GM18873 (cell line): ENCODE measurements around the gene ZNRD2.
A peak's percentile ranks its signal among the peaks of the same experiment; 100 is the strongest.

ENCODE experiments used
- ATAC-seq: cut with Tn5 transposase; IDR thresholded peaks from one replicate; pipeline ENCODE4 v1.9.1; 2021; ENCODE audit warnings: mild to moderate bottlenecking, moderate library complexity, moderate number of reproducible peaks; ENCODE audit not compliant: unreplicated experiment, low FRiP score

ZNRD2 gene

DNA sequence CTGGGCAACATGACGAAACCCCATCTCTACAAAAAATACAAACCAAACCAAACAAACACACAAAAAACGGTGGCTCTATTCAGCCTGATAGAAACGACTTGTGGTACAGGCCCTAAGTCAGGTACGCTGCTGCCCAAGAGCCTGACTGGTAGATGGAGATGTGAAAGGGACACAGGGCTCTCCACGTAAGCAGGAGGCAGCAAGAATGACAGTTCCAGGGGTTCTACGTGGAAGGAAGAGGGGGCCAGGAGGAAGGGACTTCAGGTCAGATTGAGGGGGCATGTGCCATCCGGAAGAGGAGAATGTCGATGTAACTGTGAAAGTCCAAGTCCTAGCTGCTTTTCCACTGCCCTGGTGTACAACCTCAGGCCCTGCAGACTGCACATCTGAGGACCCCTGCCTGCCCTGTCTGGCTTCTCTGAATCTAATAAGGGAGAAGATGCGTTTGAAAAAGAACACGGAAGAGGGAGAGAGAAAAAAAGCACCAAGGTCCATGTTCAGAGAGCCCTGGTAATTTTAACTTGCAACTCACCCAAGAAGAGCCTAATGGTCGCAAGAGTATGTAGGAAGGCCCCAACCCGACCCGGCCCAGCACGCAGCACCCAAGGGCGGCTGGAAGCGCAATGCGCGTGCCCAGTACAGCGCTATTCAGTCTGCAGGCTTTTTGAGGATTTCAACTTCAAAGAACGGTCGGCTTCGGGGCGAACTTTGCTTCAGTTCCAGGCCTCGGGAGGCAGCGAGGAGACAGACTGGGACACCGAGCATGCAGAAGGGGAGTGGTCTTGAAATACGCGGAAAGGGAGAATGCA, 909 bp upstream of the ZNRD2 start:
- no peak for ATAC-seq

DNA sequence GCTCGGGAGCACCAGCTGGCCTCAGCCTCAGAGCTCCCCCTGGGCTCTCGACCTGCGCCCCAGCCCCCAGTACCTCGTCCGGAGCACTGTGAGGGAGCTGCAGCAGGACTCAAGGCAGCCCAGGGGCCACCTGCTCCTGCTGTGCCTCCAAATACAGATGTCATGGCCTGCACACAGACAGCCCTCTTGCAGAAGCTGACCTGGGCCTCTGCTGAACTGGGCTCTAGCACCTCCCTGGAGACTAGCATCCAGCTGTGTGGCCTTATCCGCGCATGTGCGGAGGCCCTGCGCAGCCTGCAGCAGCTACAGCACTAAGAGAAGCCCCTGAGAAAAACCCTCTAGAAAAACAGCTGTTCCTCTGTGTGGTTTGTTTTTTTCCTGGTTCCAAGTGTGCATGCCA, 1.1 kb downstream of the ZNRD2 start:
- no peak for ATAC-seq

DNA sequence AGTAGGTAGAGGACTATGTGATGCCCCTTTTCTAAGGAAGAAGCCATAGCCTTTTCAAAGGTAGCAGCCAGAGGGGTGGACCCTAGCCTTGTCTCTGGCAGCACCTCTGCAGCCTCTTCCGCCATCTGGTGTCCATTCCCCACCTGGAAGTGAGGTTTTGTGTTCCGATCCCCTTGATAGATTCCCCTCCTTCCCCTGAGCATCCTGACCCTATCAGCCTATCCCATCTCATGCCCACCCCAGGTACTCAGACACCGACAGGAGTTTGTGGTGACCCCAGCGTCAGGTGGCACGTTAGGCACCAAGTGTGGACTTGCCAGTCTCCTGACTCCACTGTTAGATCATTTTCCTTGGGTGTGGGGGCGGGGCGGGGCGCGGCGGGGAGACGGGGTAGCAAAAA, 1.7 kb downstream of the ZNRD2 start:
- ATAC-seq, result no peak

DNA sequence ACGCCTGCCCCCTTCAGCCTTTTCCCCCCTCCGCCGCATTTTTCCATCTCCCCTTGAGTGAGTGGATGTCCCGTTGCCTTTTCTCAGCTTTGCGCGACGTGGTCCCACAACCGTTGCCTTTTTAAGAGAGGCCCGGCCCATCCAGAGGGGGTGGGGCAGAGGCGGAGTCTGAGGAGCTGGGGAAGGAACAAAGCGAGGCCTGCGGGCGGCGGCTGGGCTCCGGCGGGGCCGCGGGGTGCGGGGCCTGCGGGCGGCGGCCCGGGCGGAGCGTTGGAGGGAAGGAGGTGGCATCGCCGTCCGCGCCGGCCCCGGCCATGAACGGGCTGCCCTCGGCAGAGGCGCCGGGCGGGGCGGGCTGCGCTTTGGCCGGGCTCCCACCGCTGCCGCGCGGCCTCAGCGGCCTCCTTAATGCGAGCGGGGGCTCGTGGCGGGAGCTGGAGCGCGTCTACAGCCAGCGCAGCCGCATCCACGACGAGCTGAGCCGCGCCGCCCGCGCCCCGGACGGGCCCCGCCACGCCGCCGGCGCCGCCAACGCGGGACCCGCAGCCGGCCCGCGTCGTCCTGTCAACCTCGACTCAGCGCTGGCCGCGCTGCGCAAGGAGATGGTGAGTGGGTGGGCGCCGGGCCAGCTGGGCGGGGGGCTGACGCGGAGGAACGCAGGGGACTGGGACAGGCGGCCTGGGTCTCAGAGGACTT, 2.2 kb downstream of the ZNRD2 start, which contains the start of gene FAM89B:
Gene FAM89B (plus strand): TSS at position 183 of the 696 bp plus-strand sequence. CDS start 132 bp downstream, at position 315.
- ATAC-seq, result no peak

DNA sequence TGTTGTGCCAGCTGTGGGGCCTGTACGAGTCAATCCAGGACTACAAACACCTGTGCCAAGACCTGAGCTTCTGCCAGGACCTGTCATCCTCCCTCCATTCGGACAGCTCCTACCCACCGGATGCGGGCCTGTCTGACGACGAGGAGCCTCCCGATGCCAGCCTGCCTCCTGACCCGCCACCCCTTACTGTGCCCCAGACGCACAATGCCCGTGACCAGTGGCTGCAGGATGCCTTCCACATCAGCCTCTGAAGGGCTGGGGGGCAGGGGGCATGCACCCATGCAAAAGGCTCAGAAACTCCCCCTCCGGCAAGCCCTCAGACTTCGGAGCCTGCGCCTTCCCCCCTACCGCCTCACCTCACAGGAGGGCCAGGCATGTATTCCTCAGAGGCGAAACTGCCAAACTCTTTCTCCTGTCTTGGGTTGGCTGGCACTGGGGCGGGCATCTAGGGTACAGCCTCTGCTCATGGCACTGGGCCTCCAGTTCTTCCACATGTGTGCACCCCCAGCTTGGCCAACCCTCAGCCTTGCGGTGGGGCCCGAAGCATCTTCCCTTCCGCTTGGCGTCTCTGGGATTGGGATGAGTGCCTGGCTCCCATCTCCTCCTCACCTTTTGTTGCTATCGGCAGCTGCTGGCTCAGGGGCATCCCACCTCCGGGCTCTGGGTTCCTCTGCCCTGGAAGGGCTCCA, 3.3 kb downstream of the ZNRD2 start:
- ATAC-seq, result no peak

DNA sequence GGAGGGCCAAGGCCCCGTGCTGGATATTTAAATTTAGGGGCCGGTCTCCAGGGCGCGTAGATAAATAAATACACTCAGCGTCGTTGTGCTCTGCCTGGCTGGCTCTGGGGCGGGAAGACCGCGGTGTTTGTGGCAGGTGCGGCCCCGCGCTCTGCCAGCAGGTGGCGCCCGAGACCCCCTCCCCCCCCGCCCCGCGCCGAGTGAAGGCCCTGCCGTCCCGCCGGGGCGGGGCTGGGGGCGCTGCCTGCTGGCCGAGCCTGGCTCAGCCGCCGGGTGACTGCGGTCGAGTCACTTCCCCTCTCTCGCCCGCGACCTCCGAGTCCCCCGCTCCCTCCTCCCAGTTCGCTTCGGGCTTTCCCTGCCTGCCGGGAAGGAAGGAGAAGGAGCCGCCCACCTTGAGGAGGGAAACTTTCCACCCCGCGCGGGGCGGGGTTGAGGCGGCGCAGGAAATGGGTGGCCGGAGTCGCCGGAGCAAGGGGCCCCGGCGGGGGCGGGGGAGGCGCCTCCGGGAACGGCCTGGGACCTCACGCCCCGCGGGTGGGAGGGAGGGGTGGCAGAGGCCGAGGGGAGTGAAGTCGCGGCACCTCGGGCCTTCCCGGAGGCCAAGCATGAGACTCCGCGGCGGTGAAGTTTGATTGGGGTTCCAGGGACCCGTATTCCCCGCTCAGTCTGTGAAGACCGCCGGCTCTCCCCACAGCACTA, 4.0 kb downstream of the ZNRD2 start:
- peak; percentile 24 for ATAC-seq

GRCh38 chr11:65574811-65575567, 4.7 kb downstream of the ZNRD2 start:
- no peak for ATAC-seq

GRCh38 chr11:65575568-65576231, 5.4 kb downstream of the ZNRD2 start, which contains the start of gene EHBP1L1:
EHBP1L1 (plus strand) TSS chr11:65576053; CDS start chr11:65576303, 250 bp downstream.
- no peak for ATAC-seq

- ATAC-seq, result no peak
Observed at GRCh38 chr11:65576232-65576866, 6.1 kb downstream of the ZNRD2 start.

DNA sequence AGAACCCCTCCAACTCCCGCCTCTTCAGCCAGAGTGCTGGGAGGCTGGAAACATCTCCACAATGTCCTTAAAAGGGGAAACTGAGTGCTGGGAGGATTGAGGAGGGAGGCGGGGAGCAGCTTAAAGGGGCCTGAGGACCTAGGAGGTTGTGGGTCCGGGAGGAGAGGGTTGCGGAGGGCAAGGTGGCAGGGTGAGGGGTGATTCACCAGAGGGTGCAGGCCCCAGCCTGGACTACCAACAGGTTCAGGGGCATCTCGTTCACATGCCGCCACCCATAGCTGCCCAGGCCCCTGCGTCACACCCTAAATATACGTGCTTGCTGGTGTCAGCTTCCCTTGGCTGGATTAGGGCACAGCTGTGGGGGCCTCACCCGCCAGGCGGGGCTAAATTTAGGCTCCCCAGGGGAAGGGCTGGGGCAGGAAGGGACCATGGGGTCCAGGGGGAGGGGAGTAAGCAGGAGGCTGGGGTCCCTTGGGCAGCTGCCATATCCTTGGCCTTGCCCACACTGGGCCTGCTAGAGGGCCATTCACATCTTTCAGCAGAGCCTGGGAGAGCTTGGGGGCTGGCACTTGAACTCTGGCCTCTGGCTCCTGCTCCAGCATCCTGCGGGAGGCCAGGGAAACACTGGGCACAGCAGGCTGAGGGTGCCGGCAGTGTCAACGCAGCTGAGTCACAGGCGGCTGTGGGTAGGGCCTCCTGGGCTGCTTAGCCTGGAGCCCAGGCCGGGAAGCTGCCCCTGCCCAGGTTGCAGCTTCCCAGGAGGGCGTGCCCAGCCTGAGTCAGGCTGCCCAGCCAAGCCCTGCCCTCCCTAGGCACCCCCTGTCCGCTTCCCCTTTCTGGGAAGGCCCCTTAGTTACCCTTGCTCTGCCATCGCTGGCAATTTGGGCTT, 6.8 kb downstream of the ZNRD2 start:
- ATAC-seq, result no peak

DNA sequence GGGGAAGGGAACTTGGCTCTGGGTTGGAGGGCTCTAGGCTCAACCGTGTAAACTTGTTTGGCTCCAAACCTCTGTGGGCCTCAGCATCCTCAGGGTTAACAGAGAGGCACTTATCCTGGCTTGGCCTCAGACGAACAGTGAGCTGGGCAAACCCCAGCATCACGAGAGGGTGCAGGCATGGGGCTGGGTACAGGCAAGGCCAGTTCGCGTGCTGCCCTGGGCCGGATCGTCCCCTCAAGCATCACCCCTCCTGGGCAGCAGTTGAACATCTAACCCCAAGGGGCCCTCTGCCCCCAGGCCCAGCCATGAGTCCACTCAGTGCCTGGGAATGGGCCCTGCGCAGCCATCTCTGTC, 7.5 kb downstream of the ZNRD2 start:
- no peak for ATAC-seq

DNA sequence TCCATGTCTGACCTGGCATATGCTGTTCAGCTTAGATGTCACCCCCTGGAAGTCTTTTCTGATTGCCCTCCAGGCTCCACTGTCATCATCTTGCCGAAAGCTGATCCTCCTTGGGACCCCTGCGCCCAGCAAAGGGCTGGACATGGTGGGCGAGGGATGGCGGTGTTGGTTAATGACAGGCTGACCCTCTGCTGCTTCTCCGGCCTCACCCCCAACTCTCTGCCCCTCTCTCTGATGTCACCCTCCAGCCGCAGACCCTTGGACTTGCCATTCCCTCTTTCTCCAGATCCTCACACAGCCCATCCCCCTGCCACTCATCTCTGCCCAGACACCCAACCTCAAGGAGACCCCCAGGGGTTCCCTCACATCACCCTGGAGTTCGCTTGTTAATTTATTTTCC, 7.9 kb downstream of the ZNRD2 start:
- no peak for ATAC-seq

- ATAC-seq, result no peak
Observed at GRCh38 chr11:65578667-65579066, 8.4 kb downstream of the ZNRD2 start.

DNA sequence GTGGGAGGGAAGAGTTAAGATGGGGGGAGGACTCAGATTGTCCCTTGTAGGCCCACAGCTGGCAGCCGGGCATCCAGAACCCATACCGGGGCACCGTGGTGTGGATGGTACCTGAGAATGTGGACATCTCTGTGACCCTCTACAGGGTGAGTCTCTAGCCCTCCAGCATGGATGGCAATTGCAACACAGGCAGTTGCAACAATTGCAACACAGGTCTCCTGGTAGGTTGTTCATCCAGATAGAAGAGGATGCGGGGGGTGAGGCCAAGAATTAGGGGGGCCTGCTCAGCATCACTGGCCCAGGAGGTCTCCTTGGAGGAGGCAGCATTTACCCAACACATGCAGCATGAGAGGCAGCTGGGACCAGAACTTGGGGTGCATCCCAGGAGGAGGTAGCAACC, 9.0 kb downstream of the ZNRD2 start:
- ATAC-seq, result no peak

- ATAC-seq, result no peak
Observed at GRCh38 chr11:65580031-65580692, 9.9 kb downstream of the ZNRD2 start.

- no peak for ATAC-seq
Observed at GRCh38 chr11:65580756-65581155, 10.5 kb downstream of the ZNRD2 start.

DNA sequence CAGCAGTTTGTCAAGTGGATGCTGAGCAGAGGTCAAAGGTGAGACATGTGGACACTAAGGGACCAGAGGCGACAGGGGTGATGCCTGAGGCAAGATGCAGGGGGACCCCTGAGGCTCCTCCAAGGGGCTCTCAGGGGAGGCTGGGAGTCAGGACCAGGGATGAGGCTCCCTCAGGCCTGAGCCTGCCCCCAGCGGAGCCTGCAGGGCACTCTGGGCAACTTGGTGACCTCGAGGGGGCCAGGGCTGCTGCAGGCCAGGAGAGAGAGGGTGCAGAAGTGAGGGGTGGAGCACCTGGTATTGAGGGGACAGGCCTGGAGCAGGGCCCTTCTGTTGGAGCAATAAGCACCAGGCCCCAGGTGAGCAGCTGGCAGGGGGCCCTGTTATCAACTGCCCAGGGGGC, 11.7 kb downstream of the ZNRD2 start:
- ATAC-seq, result no peak
